ENCODE results near the gene POLR2J3. TPM values are rescaled to one million over a fixed set of nuclear protein-coding genes. Genes with fewer than 3 reads are reported as not detected.
"Not testable (repeated sequence)": the region's sequence is repeated elsewhere in the genome, so short reads cannot be mapped to it uniquely, and the experiment has no call there.

The POLR2J3 gene
- 10 to 100 TPM in 8 of 9 donors, 1 to 10 TPM in 1; 2.0 to 37.4 (median 18.4) TPM for total RNA-seq
- 100 to 1,000 TPM in 2 of 3 donors, 10 to 100 TPM in 1; 47.0 to 221 (median 106) TPM for polyA plus RNA-seq
- long read RNA-seq, donor 1, full-length matches to known transcripts, result 2 of 2 reads
- long read RNA-seq, donor 1, partial matches to known transcripts, result 0 of 2 reads
- long read RNA-seq, donor 1, other reads (novel, unspliced or antisense), result 0 of 2 reads
- long read RNA-seq, donor 2, full-length matches to known transcripts, result 2 of 2 reads
- long read RNA-seq, donor 2, partial matches to known transcripts, result 0 of 2 reads
- long read RNA-seq, donor 2, other reads (novel, unspliced or antisense), result 0 of 2 reads
- long read RNA-seq, donor 3, full-length matches to known transcripts, result 3 of 3 reads
- long read RNA-seq, donor 3, partial matches to known transcripts, result 0 of 3 reads
- long read RNA-seq, donor 3, other reads (novel, unspliced or antisense), result 0 of 3 reads
- long read RNA-seq, donor 4, full-length matches to known transcripts, result 1 of 3 reads
- long read RNA-seq, donor 4, partial matches to known transcripts, result 0 of 3 reads
- long read RNA-seq, donor 4, other reads (novel, unspliced or antisense), result 2 of 3 reads
- long read RNA-seq, donor 5, full-length matches to known transcripts, result 13 of 15 reads
- long read RNA-seq, donor 5, partial matches to known transcripts, result 0 of 15 reads
- long read RNA-seq, donor 5, other reads (novel, unspliced or antisense), result 2 of 15 reads
- long read RNA-seq, donor 6, full-length matches to known transcripts, result 2 of 2 reads
- long read RNA-seq, donor 6, partial matches to known transcripts, result 0 of 2 reads
- long read RNA-seq, donor 6, other reads (novel, unspliced or antisense), result 0 of 2 reads
- long read RNA-seq, donor 7, full-length matches to known transcripts, result 4 of 4 reads
- long read RNA-seq, donor 7, partial matches to known transcripts, result 0 of 4 reads
- long read RNA-seq, donor 7, other reads (novel, unspliced or antisense), result 0 of 4 reads
- long read RNA-seq, donor 8, full-length matches to known transcripts, result 2 of 2 reads
- long read RNA-seq, donor 8, partial matches to known transcripts, result 0 of 2 reads
- long read RNA-seq, donor 8, other reads (novel, unspliced or antisense), result 0 of 2 reads
- long read RNA-seq, donor 9, full-length matches to known transcripts, result 5 of 5 reads
- long read RNA-seq, donor 9, partial matches to known transcripts, result 0 of 5 reads
- long read RNA-seq, donor 9, other reads (novel, unspliced or antisense), result 0 of 5 reads
- long read RNA-seq, donor 10, full-length matches to known transcripts, result 2 of 2 reads
- long read RNA-seq, donor 10, partial matches to known transcripts, result 0 of 2 reads
- long read RNA-seq, donor 10, other reads (novel, unspliced or antisense), result 0 of 2 reads

DNA sequence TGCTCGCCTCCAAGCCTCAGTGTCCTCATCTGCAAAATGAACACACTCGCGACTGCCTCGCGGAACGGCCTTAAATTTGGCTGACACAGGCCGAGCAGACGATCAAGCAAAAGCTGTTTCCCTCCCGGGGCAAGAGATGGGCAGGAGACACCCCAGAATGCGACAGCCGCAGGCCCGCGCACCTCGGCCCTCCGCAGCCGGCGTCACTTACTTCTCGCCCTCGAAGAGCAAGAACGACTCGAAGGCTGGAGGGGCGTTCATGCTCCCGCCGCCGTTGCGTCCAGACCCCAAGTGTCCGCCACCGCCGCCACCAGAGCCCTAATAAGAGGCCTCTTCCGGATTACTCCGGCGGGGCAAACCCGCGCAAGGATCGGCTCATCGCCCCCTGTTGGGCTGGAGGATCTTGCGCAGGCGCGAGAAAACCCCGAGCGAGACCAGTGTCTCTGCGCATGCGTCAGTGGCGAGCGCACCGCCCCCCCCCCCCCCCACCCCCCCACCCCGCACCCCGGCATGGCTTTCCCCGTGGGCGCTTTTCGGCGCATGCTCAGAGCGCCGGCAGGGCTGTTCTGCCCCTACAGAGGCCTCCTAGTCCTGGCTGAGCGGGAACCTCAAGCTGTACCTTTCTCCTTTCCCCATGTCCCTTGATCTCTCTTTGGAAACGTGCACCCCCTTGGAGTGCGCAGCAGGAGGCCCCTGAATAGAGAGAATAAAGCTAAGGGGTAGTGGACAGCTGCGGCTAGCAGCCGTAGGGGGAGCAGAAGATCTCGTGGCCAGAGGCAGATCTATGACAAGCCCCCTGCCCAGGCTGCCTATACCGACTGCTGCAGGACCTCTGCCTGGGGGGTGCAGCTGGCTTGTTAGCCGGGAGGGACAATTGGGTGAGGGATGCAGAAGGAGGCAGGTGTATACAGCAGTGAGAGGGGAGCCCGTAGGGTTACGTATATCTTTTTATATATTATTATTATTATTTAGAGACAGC is at the start of gene POLR2J3:
Gene POLR2J3 (minus strand): TSS at position 323 of the 979 bp plus-strand sequence. CDS start 62 bp downstream, at position 261.
- peak in 1 of 2 donors; percentile 28 for TF ChIP-seq POLR2A (IDR thresholded peaks at IDR 0.05)
- TF ChIP-seq, protein P1, sequence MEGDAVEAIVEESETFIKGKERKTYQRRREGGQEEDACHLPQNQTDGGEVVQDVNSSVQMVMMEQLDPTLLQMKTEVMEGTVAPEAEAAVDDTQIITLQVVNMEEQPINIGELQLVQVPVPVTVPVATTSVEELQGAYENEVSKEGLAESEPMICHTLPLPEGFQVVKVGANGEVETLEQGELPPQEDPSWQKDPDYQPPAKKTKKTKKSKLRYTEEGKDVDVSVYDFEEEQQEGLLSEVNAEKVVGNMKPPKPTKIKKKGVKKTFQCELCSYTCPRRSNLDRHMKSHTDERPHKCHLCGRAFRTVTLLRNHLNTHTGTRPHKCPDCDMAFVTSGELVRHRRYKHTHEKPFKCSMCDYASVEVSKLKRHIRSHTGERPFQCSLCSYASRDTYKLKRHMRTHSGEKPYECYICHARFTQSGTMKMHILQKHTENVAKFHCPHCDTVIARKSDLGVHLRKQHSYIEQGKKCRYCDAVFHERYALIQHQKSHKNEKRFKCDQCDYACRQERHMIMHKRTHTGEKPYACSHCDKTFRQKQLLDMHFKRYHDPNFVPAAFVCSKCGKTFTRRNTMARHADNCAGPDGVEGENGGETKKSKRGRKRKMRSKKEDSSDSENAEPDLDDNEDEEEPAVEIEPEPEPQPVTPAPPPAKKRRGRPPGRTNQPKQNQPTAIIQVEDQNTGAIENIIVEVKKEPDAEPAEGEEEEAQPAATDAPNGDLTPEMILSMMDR (IDR thresholded peaks at IDR 0.05), result peak; percentile 13 to 67 (median 46)
- peak; percentile 95 to 100 (median 95) for DNase-seq
- H3K27me3 ChIP-seq; intact Hi-C loops (cut with DNase I); H3K9me3 ChIP-seq (replicated peaks in 1 of 3); H3K36me3 ChIP-seq (replicated peaks in 1 of 2); H3K4me1 ChIP-seq (replicated peaks in 1 of 2): not testable (repeated sequence)
- WGBS, 4 donors, result 0 to 1% (median 0%) methylated on average over 27 to 52 of the region's 64 CpGs; no CpG with 5 or more reads in 1 of the 4 donors
- H3K27ac ChIP-seq, result peak within 1 kb of the TSS in 4 of 5 donors; percentile 48 to 81 (median 74)
- peak within 1 kb of the TSS; percentile 89 to 99 (median 94) for H3K4me3 ChIP-seq

DNA sequence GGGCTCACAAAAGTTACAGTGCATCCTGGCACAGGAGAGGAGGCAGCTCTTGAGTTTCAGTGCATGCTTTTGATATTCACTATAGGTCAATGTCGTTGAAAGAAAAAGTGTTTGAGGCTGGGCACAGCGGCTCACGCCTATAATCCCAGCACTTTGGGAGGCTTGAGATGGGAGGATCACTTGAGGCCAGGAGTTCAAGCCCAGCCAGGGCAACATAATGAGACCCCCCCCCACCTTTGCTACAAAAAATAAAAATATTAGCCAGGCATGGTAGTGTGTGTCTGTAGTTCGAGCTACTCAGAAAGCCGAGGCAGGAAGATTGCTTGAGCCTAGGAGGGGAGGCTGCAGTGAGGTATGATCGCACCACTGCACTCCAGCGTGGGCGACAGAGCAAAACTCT is 45.7 kb upstream of the POLR2J3 start:
- H3K4me1 ChIP-seq (replicated peaks in 1 of 2); H3K4me3 ChIP-seq; H3K36me3 ChIP-seq (replicated peaks in 1 of 2); H3K27ac ChIP-seq; H3K27me3 ChIP-seq; H3K9me3 ChIP-seq (replicated peaks in 1 of 3); intact Hi-C loops (cut with DNase I): not testable (repeated sequence)
- peak in 2 of 7 donors; percentile 6 to 21 for DNase-seq
- 62 to 70% methylated on average over 5 of the region's 8 CpGs; no CpG with 5 or more reads in 2 of the 4 donors for WGBS, 4 donors

DNA sequence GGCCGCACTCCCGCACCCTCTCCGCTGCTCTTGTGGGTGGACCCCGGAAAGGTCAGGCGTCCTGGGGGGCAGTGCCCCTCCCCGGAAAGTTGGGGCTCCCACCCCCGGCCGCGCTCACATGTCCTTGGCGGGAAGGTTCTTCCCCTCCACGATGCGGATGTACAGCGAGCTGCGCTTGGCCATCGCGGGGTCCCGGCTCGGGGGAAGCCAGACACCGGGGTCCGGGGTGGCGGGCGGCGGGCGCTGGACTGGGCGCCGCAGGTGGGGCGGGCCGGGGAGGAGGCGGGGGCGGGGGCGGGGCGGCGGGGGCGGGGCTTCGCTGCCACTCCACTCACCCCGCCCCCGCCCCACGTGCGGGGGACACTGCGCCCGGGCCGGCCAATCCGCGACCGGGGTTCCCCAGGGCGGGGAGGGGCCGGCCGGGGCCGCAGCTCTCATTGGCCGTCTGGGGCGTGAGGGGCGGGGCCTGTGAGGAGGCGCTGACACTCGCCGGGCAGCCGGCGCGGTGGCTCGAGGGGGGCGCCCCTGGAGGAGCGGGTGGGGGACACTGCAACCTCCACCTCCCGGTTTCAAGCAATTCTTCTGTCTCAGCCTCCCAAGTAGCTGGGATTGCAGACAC is 44.2 kb upstream of the POLR2J3 start, which contains the start of gene RASA4:
Gene RASA4 (minus strand): TSS at position 250 of the 619 bp plus-strand sequence. CDS start 67 bp downstream, at position 183.
- H3K4me1 ChIP-seq (replicated peaks in 1 of 2); H3K36me3 ChIP-seq (replicated peaks in 1 of 2); H3K27me3 ChIP-seq; intact Hi-C loops (cut with DNase I); H3K9me3 ChIP-seq (replicated peaks in 1 of 3); H3K27ac ChIP-seq: not testable (repeated sequence)
- DNase-seq, result peak; percentile 32 to 69 (median 46)
- WGBS, 4 donors, result 0 to 1% methylated on average over 15 to 19 of the region's 62 CpGs; no CpG with 5 or more reads in 2 of the 4 donors
- peak within 1 kb of the TSS in 1 of 4 donors; percentile 54 for H3K4me3 ChIP-seq

DNA sequence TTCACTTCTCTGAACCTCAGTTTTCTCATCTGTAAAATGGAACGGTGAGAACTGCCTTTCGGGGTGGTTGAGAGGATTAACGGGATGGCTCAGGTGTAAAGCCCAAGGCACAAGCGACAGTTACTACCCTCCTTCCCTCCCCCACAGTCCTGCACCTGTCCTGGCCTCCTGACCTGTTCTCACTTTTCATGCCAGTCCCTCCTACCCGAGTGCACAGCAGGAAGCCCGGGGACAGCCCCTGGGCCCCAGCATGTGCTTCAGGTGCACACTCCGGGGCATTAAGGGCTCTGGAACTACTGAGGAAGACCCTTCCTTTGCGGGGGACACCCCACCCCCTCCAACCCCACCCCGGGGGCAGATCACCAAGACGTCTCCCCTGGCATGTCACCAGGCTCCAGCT is 43.5 kb upstream of the POLR2J3 start:
- H3K4me1 ChIP-seq (replicated peaks in 1 of 2); DNase-seq; H3K36me3 ChIP-seq (replicated peaks in 1 of 2); H3K27me3 ChIP-seq; H3K27ac ChIP-seq; H3K9me3 ChIP-seq (replicated peaks in 1 of 3); H3K4me3 ChIP-seq; intact Hi-C loops (cut with DNase I): not testable (repeated sequence)
- no CpG with 5 or more reads among the region's 10 CpGs for WGBS, 4 donors

DNA sequence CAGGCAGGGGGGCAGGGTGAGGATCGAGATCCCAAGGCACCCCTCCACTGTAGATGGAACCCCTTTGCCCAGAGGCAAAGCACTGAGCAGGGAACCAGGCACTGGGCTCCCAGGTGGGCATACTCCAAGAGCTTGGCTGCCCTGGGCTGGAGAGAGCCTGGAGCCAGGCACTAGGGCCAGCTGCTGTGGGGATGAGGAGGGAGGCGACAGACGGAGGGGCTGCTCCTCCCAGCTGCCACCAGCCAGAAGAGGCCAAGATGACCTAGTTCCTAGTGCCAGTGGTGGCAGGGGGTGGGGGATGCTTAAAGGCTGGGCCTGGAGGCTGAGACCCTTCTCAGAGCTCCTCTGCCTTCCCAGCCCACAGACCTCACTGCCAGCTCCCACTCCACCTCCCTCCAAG is 42.5 kb upstream of the POLR2J3 start:
- H3K4me1 ChIP-seq (replicated peaks in 1 of 2); DNase-seq; H3K36me3 ChIP-seq (replicated peaks in 1 of 2); H3K27me3 ChIP-seq; intact Hi-C loops (cut with DNase I); H3K4me3 ChIP-seq; H3K27ac ChIP-seq; H3K9me3 ChIP-seq (replicated peaks in 1 of 3): not testable (repeated sequence)
- no CpG with 5 or more reads among the region's 3 CpGs for WGBS, 4 donors

DNA sequence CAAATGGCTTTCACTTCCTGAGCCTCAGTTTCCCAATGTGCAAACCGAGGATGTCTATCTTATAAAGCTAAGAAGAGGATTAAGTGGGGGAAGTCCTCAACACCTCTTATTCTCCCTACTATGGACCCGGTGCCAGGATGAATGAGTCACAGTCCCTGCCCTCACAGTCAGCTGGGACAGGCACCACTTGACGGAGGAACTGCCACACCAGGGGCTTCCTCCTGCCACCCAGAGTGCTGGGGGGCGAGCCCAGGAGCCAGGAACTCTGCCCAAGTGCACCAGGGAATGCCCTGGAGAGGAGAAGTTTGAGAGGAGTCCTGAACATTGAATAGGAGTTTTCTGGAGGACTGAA is 41.9 kb upstream of the POLR2J3 start:
- H3K4me3 ChIP-seq; H3K9me3 ChIP-seq (replicated peaks in 1 of 3); DNase-seq; H3K4me1 ChIP-seq (replicated peaks in 1 of 2); H3K36me3 ChIP-seq (replicated peaks in 1 of 2); intact Hi-C loops (cut with DNase I); H3K27ac ChIP-seq; H3K27me3 ChIP-seq: not testable (repeated sequence)
- no CpG with 5 or more reads among the region's 4 CpGs for WGBS, 4 donors

DNA sequence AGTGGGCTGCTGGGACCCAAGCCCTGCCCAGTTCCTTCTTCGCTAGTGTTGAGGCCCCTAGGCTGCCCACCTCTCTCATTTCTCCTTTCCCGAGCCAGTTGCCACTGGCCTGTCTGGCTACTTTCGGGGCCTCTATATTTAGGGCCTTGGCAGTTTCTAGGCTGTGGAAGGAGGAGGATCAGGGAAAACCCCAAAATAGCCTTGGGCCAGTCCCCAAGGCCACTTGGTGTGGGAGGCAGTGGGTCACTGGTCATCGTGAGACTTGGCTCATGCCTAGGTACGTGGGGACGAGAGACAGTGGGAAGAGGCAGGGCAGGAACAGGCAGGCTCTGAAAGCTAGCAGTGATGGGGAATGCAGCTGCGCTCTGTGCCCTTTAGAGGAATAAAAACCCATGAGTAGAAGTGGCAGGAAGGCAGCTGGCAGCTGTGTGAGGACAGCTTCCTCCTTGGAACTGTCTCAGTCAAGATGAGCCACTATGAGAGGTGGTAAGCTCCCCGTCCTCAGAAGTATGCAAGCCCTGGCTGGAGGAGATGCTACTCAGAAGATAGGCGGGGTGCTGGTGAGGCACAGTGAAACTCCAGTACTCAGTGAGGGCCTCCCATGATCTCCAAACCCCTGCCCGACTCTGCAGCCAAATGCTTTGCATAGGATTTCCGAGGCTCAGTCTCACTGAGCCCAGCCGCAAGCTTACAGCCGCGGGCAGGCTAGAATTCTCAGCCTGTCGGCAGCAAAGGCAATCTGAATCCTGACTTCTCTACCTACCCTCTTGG is 41.4 kb upstream of the POLR2J3 start:
- H3K36me3 ChIP-seq (replicated peaks in 1 of 2); H3K9me3 ChIP-seq (replicated peaks in 1 of 3); H3K4me1 ChIP-seq (replicated peaks in 1 of 2); H3K27me3 ChIP-seq; intact Hi-C loops (cut with DNase I); H3K4me3 ChIP-seq: not testable (repeated sequence)
- DNase-seq, result peak in 6 of 7 donors; percentile 22 to 67 (median 38)
- H3K27ac ChIP-seq, result peak overlapping the region in 2 of 5 donors; percentile 57 to 65
- WGBS, 4 donors, result 38 to 47% methylated on average over 4 of the region's 15 CpGs; no CpG with 5 or more reads in 2 of the 4 donors

All from adrenal gland (tissue), 19 donors.